CD4-positive, alpha-beta T cell treated with Interleukin-17A for 4 hours (primary cell): Measurements from ENCODE around the gene HEATR1.
"Not testable (repeated sequence)": the region's sequence is repeated elsewhere in the genome, so short reads cannot be mapped to it uniquely, and the experiment has no call there.

ENCODE experiments used
- DNase-seq: peaks from one replicate; pipeline ENCODE4 v3.0.0-alpha.2; 2020; ENCODE audit warnings: mixed read lengths

The HEATR1 gene

GRCh38 chr1:236603991-236604904 is at the start of gene HEATR1:
HEATR1 (minus strand) TSS chr1:236604516; CDS start chr1:236604095, 421 bp downstream.
- DNase-seq = peak; percentile 89

GRCh38 chr1:236645016-236645680 is 40.8 kb upstream of the HEATR1 start:
- no peak for DNase-seq

GRCh38 chr1:236642763-236643162 is 38.4 kb upstream of the HEATR1 start:
- no peak for DNase-seq

DNA sequence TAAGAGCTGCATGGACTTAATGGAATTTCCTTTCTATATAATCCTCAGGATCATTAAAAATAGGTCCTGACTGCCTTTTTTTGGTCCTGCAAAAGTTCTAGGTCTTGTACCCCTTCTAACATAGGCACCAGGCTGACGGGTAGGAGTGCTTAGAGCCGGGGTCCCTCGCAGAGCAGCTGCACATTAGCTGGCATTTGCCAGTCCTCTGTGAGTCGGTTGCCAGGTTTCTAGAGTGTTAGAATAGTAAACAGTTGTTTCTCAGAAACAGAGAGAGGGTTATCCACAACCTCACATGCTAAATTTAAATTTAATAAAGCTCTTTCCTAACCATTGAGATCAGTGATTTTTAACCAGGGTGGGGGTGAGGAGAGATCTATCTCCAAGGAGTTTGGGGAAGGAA is 35.4 kb upstream of the HEATR1 start:
- DNase-seq = no peak

DNA sequence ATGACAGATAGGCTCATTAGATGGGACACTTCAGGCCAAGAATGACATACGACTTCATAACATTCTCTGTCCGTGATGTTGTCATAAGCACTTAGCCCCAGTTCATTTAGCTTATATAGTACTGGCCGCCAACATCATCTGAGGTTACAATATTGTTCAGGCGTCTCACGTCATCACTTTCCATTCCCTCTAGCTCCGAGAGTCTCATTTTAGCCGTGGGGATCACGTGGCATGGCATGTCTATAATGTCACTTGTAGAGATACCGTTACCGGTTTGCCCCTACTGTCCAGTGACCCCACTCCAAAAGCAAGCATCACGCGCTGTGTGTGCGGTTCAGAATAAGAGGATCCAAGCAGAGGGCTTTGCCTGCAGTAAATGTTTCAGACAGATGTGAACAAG is 34.6 kb upstream of the HEATR1 start:
- DNase-seq = no peak

DNA sequence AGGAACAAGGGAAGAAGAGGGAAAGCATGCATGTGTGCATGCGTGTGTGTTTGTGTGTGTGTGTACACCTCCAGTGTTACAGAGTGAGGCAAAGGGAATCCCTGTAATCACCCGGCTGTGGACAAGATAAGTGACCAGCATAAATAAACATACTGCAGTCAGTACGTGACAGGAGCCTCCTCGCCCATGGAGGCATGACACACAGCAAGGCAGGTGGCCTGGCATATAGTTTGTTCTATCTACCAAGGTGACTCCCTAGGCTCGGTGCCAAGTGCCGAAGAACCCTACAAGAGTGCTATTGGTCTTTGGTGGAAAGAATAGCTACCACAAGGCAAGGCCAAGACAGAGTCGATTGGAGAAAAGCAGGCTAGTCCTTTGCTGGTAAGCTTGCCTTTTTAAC is 31.7 kb upstream of the HEATR1 start:
- DNase-seq = no peak

DNA sequence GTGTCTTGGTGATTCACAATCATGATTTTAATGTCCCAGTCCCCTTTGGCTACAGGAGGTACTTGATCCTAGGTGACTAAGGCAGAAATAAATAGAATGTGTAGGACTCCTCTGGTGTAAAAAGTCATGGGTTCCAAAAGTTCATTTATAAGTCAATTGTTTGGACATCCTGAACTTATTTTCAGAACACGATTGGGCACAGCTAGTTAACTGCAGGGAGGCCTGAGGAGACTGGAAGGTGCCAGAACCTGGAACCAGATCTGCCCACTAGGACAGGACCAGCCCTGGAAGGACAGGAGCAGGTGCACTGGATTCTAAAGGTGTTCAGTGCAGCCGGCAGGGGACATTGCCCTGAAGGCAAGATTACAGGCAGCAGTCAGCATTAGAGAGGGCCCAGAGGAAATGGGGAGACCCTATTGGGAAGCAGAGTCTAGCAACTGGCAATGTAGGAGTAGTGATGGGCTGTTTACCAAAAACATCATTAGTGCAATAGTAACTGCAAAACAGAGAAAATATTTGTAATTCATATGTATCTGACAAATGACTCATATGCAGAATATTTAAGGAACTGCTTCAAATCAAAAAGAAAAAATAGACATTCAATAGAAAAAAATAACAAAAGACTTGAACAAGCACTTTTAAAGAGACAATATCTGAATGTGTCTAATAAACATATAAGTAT is 23.6 kb upstream of the HEATR1 start:
- DNase-seq = no peak

DNA sequence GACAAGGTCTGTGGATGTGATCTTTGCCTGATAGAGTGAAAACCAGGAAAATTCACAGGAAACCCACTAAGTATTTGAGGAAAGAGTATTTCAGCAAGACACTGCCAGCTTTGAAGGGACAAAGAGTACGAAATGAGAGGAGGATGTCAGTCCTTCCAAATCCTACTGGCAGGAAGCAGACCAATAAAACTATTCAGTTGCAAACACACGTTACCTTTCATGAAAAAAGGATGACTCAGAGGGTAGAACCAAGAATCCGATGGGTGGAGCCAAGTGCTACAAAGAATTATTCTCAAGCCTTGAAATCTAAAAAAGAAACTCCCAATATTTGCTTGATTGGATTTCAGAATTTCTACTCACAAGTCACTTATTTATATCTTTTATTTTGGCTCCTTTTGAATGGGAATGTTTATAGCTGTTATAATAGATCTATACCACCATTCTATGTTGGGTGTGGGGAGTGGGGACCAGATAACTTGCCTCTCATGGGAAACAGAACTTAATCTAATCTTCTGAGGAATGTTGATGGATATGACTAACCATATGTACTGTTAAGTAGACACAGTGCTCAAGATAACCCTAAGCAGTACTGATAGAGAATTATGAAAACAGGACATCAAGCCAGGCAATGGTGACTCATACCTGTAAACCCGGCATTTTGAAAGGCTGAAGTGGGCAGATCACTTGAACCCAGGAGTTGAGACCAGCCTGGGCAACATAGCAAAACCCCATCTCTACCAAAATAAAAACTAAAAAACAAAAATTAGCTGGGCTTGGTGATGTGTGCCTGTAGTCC is 19.3 kb upstream of the HEATR1 start:
- no peak for DNase-seq

- DNase-seq = no peak
These were observed 18.1 kb upstream of the HEATR1 start for GRCh38 chr1:236622407-236622806.

- DNase-seq = no peak
These were observed 15.1 kb upstream of the HEATR1 start for GRCh38 chr1:236619398-236619797.

DNA sequence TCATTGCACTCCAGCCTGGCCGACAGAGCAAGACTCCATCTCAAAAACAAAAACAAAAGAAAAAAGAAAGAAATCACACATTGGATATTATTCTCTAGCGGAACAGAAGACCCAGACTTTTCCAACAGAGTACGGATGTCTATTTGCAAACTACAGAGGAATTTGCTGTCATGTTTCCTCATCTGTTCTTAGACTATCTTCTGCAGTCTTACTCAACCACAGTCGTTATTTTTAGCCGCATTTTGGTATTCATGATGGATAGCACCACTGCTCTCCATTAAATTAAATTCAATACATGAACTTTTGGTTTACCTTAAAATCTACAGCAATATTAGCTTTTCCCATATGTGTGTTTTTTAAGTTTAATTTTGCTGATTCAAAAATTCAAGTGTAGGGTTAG is 14.2 kb upstream of the HEATR1 start:
- no peak for DNase-seq

DNA sequence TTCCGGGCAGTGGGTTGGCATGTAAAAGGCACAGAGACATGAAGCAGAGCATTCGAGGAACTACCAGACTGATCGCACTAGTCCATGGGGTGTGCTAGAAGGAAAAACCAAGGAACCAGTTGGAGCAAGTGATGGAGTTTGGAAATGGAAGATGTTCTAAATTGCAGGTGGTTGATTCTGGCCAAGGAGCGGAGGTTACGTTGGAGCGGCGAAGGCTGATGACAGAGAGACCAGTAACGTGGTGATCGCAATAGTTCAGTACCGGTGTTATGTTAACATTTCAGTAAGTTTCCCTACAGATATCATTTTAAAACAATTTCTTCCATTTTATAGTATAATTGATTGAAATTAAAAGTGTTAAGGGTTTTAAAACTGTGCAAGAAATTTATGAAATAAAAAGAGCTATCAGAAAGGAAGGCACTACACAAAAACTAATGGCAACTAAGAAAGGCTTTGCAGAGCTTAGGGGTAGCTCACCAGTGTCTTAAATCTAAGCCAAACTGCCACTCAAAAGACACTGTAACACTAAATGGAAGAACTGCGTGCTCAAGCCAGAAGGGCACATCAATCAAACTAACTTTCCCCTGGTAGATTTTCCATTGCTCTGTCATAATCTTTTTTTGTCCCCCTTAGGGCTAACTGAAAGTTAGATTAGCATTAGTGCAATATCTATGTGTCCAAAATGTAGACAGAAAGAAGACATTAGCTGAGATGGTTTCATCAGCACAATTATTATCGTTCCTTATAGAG is 11.3 kb upstream of the HEATR1 start:
- DNase-seq = no peak

DNA sequence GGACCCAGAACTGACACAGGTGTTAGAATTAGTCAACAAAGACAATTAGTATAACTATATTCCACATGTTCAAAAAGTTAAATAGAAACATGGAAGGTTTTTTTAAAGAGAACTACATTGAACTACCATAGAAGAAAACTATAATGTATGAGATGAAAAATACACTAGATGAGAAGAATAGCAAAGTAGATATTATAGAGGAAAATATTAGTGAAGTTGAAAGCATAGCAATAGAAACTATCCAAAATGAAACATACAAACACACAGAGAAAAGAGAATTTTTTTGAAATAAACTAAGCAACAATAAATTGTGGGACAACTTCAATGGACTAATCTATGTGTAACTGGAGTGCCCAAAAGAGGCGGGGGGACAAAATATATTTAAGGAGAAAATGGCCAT is 8.0 kb upstream of the HEATR1 start:
- DNase-seq = no peak

GRCh38 chr1:236608930-236609726 is 4.8 kb upstream of the HEATR1 start:
- peak; percentile 5 for DNase-seq

DNA sequence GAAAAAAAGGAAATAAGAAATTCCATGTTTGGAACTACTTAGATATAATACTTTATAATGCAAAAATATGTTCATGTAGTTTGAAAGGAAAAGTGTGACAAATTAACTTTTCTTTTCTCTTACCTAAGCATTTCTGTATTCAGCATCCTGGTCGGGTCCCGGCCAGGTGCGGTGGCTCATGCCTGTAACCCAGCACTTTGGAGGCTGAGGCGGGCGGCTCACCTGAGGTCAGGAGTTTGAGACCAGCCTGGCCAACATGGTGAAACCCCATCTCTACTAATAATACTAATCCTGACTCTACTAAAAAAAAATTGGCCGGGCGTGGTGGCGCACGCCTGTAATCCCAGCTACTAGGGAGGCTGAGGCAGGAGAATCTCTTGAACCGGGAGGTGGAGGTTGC is 3.3 kb upstream of the HEATR1 start:
- DNase-seq = not testable (repeated sequence)

- DNase-seq = no peak
These were observed 840 bp upstream of the HEATR1 start for GRCh38 chr1:236604905-236605806.

DNA sequence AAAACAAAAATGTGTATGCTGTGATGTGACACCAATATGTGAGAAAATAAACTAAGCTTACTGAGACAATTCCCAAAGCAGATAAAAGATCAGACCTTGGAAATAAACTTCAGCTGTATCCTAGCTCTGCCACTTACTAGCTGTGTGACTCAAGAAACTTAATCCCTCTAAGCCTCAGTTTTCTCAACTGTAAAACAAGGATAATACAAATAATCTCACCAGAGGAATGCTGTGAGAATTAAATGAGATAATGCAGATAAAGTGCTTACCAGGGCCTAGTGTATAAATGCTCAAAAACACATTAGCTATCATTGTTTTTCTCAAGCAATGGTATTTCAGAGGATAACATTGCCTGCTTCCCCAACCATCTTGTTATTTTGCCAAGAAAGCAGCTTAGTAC is 2.1 kb downstream of the HEATR1 start:
- DNase-seq = no peak

GRCh38 chr1:236590553-236591150 is 13.7 kb downstream of the HEATR1 start:
- no peak for DNase-seq

GRCh38 chr1:236589531-236589930 is 14.8 kb downstream of the HEATR1 start:
- DNase-seq = no peak

DNA sequence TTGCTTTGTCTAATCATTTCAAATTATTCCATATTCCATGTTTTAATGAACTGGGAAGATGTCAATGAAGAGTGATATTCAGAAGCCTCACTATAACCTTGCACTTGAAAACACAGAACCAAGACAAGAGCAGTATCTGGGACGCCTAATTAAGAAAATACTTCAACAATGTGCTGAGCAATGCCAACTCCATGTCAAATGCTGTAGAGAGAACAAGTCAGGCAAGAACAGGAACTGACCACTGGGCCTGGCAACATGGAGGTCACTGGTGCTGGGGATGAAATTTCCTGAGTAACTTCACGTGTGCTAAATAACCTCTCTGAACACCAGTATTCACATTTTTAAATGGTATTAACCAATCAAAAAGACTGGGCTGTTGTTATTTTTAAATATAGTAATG is 22.8 kb downstream of the HEATR1 start:
- DNase-seq = no peak
